Liver (tissue), 9 donors: Measurements from ENCODE around the gene CCBE1. TPM values are rescaled to one million over a fixed set of nuclear protein-coding genes. Genes with fewer than 3 reads are reported as not detected.
"Not testable (repeated sequence)": the region's sequence is repeated elsewhere in the genome, so short reads cannot be mapped to it uniquely, and the experiment has no call there.

Experiments used
- DNase-seq: peaks from one replicate; pipeline ENCODE4 v3.0.0-alpha.2; 2017; ENCODE audit warnings: low spot score
- H3K27ac ChIP-seq, 2 donors: one replicate each; pipeline ENCODE4 v1.7.0; 2013; ENCODE audit warnings: inconsistent platforms in 2 of 2, low read length in 2 of 2, control low read depth in 1 of 2, low read depth in 1 of 2, mild to moderate bottlenecking in 1 of 2
- H3K27me3 ChIP-seq, 4 donors: one replicate each; pipeline versions ENCODE4 v1.6.1 to v1.7.0; 2013; ENCODE audit warnings: low read length in 3 of 4, inconsistent platforms in 1 of 4, mild to moderate bottlenecking in 1 of 4, moderate library complexity in 1 of 4; ENCODE audit not compliant: control insufficient read depth in 4 of 4, insufficient read depth in 4 of 4
- H3K36me3 ChIP-seq, 4 donors: one replicate each; pipeline versions ENCODE4 v1.6.1 to v1.7.0; 2013; ENCODE audit warnings: low read length in 3 of 4, mild to moderate bottlenecking in 3 of 4, low read depth in 1 of 4, moderate library complexity in 1 of 4; ENCODE audit not compliant: control insufficient read depth in 4 of 4, insufficient read depth in 3 of 4
- H3K4me1 ChIP-seq, 4 donors: one replicate each; pipeline versions ENCODE4 v1.6.1 to v1.7.0; 2013; ENCODE audit warnings: low read length in 3 of 4, mild to moderate bottlenecking in 3 of 4, moderate library complexity in 1 of 4; ENCODE audit not compliant: control insufficient read depth in 4 of 4, insufficient read depth in 4 of 4
- H3K4me3 ChIP-seq, 3 donors: one replicate each; pipeline versions ENCODE4 v1.6.1 to v1.7.0; 2013; ENCODE audit warnings: low read length in 3 of 3, control low read depth in 1 of 3, low read depth in 1 of 3, mild to moderate bottlenecking in 1 of 3
- H3K9ac ChIP-seq, 2 donors: one replicate each; pipeline ENCODE4 v1.7.0; 2013; ENCODE audit warnings: low read length in 2 of 2, mild to moderate bottlenecking in 2 of 2, moderate library complexity in 2 of 2, control low read depth in 1 of 2, low read depth in 1 of 2
- H3K9me3 ChIP-seq, 4 donors: one replicate each; pipeline versions ENCODE4 v1.6.1 to v1.7.0; 2013; ENCODE audit warnings: low read length in 3 of 4; ENCODE audit not compliant: control insufficient read depth in 4 of 4
- EGR1 ChIP-seq, 2 donors: IDR thresholded peaks; 2 replicates each; pipeline ENCODE4 v1.6.1; 2016 to 2018; ENCODE audit warnings: antibody characterized with exemption in 2 of 2, low read depth in 2 of 2
- FOXA1 ChIP-seq: IDR thresholded peaks from 2 replicates; pipeline ENCODE4 v1.6.1; 2016; ENCODE audit warnings: antibody characterized with exemption
- FOXA2 ChIP-seq: IDR thresholded peaks from 2 replicates; pipeline ENCODE4 v1.6.1; 2016; ENCODE audit warnings: antibody characterized with exemption
- GABPA ChIP-seq, 2 donors: IDR thresholded peaks in 1 of 2; conservative IDR thresholded peaks in 1 of 2; 2 replicates each; pipeline ENCODE4 v1.6.1; 2016; ENCODE audit warnings: antibody characterized with exemption in 2 of 2, mild to moderate bottlenecking in 1 of 2, moderate library complexity in 1 of 2
- HNF4G ChIP-seq: IDR thresholded peaks from 2 replicates; pipeline ENCODE4 v1.6.1; 2016; ENCODE audit warnings: antibody characterized with exemption
- JUND ChIP-seq, 2 donors: IDR thresholded peaks; 2 replicates each; pipeline ENCODE4 v1.6.1; 2016; ENCODE audit warnings: antibody characterized with exemption in 2 of 2
- NR2F2 ChIP-seq: IDR thresholded peaks from 2 replicates; pipeline ENCODE4 v1.6.1; 2016; ENCODE audit warnings: antibody characterized with exemption
- RAD21 ChIP-seq, 2 donors: IDR thresholded peaks; 2 replicates each; pipeline ENCODE4 v1.6.1; 2016; ENCODE audit warnings: antibody characterized with exemption in 2 of 2, mild to moderate bottlenecking in 2 of 2
- RXRA ChIP-seq, 2 donors: IDR thresholded peaks; 2 replicates each; pipeline ENCODE4 v1.6.1; 2017 to 2018; ENCODE audit warnings: antibody characterized with exemption in 2 of 2, mild to moderate bottlenecking in 1 of 2
- SP1 ChIP-seq: IDR thresholded peaks from 2 replicates; pipeline ENCODE4 v1.6.1; 2018; ENCODE audit warnings: antibody characterized with exemption, mild to moderate bottlenecking
- WGBS: extraction: QIAGEN DNeasy Blood & Tissue Kit; methylation state at CpG from one replicate; pipeline ENCODE4 v1.1.7; 2013; 5-methylcytosine and 5-hydroxymethylcytosine counted together
- polyA plus RNA-seq, 2 donors: library from polyadenylated mRNA; stranded (reverse) in 1 of 2; unstranded in 1 of 2; fragments of 200-250 nt in 1 of 2; fragments of >200 nt in 1 of 2; fragmentation: Nextera tagmentation in 1 of 2; extraction: Ambion mirVana in 1 of 2; gene quantifications; one replicate each; pipeline versions ENCODE4 v1.2.1 to v1.2.3, GENCODE V29; 2013 to 2015
- total RNA-seq, 2 donors: library from RNA; depleted of rRNA; stranded (reverse); fragments of >200 nt; gene quantifications; one replicate each; pipeline ENCODE4 v1.2.3, GENCODE V29; 2014
- TF ChIP-seq, protein P1 (sequence below): IDR thresholded peaks from 2 replicates; pipeline ENCODE4 v1.6.1; 2016; ENCODE audit warnings: antibody characterized with exemption
- TF ChIP-seq, protein P2 (sequence below): IDR thresholded peaks from 2 replicates; pipeline ENCODE4 v1.6.1; 2016; ENCODE audit warnings: antibody characterized with exemption, mild to moderate bottlenecking
- TF ChIP-seq, protein P3 (sequence below): IDR thresholded peaks from 2 replicates; pipeline ENCODE4 v1.6.1; 2016; ENCODE audit warnings: antibody characterized with exemption
- TF ChIP-seq, protein P4 (sequence below): fragments of 150-350 bp; IDR thresholded peaks from 2 replicates; pipeline ENCODE4 v1.5.1; 2017; ENCODE audit warnings: improper control_type of control experiment, low read depth, low read length; ENCODE audit not compliant: missing input control
- TF ChIP-seq, protein P5 (sequence below): IDR thresholded peaks from 2 replicates; pipeline ENCODE4 v1.6.1; 2016; ENCODE audit warnings: antibody characterized with exemption
- donor health status: healthy.
- donor health status: healthy.
- donor health status: healthy.
- donor health status: healthy.
- donor health status: healthy.

Gene CCBE1
- total and polyA plus RNA-seq, 4 donors, result 1.8 to 2.6 (median 2.2) TPM

DNA sequence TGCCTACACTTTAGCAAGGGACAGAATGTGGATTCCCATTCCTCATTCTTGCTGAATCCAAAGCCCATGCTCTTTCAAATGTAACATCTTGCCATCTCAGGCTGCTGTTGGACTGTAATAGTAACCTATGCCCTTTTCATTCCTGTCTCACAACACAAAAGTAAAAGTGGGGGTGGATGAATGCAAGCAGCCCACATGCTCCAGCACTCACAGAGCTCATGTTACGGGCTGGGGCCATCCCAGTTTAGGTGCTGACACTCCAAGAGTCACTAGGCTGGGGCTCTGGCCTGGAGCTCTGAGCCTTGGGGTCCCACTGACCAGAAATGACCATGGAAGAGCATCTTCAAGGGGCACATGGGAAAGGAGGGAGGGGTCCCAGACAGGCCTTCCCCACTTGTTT lies 47.6 kb downstream of the CCBE1 start:
- no peak overlapping the region for H3K27ac ChIP-seq
- H3K4me1 ChIP-seq, result no peaks in the 10 kb centered on the region
- no peak overlapping the region for H3K9ac ChIP-seq
- DNase-seq, result no peak
- TF ChIP-seq, protein P1, sequence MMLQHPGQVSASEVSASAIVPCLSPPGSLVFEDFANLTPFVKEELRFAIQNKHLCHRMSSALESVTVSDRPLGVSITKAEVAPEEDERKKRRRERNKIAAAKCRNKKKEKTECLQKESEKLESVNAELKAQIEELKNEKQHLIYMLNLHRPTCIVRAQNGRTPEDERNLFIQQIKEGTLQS, result no peak
- no peak for TF ChIP-seq FOXA1
- no peak for TF ChIP-seq JUND (IDR thresholded peaks at IDR 0.05)
- TF ChIP-seq HNF4G, result no peak
- no peak for TF ChIP-seq RXRA (IDR thresholded peaks at IDR 0.05)
- TF ChIP-seq RAD21 (IDR thresholded peaks at IDR 0.05), result no peak
- H3K27me3 ChIP-seq, result no peaks in the 10 kb centered on the region
- no peaks in the 10 kb centered on the region for H3K36me3 ChIP-seq
- H3K9me3 ChIP-seq, result no peaks in the 10 kb centered on the region
- WGBS, result 43% methylated on average over 1 of the region's 1 CpG
- no peak overlapping the region for H3K4me3 ChIP-seq

DNA sequence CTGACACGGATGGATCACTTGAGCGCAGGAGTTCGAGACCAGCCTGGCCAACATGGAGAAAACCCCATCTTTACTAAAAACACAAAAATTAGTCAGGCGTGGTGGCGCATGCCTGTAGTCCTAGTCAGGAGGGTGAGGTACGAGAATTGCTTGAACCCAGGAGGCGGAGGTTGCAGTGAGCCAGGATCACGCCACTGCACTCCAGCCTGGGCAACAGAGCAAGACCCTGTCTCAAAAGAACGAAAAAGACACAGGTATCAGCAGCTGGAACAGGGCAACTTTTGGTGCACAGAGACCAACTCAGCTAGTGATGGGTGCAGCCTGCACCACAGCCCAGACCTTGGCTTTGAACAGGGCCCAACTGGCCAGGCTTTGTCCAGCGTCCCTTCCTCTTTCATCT lies 48.8 kb downstream of the CCBE1 start:
- not testable (repeated sequence) for H3K9ac ChIP-seq, DNase-seq, H3K4me1 ChIP-seq, H3K36me3 ChIP-seq, H3K27me3 ChIP-seq, H3K4me3 ChIP-seq, H3K9me3 ChIP-seq, H3K27ac ChIP-seq
- 79% methylated on average over 10 of the region's 10 CpGs for WGBS

DNA sequence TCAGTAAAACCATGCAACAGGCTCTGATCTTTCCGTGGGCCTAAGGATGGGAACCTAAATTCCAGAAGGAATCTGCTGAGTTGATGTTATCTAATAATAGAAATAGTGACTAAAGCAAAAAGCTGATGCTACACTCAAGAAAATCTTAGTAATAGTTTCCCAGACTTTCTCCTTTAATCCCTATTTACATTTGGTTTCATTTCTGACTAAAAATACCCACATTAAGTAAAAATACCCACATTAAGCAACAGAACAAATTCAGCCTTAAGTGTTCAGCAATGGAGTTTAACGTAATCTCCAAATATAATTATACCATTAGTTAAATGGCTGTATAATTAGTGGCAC lies 50.3 kb downstream of the CCBE1 start:
- H3K36me3 ChIP-seq, result no peaks in the 10 kb centered on the region
- H3K4me3 ChIP-seq, result no peak overlapping the region
- H3K9me3 ChIP-seq, result peaks cover 0 to 2% (median 0%) of the 10 kb centered on the region in 4 donors
- no peaks in the 10 kb centered on the region for H3K4me1 ChIP-seq
- no peak overlapping the region for H3K27ac ChIP-seq
- H3K9ac ChIP-seq, result no peak overlapping the region
- TF ChIP-seq SP1 (no peak), HNF4G (no peak), EGR1 (IDR thresholded peaks at IDR 0.05; ENCODE audit: low read depth in 2 of 2) (no peak), NR2F2 (no peak), FOXA2 (no peak), FOXA1 (no peak), GABPA (IDR thresholded peaks at IDR 0.05 in 1 of 2, conservative IDR thresholded peaks at IDR 0.05 in 1 of 2) (no peak), JUND (IDR thresholded peaks at IDR 0.05) (no peak)
- TF ChIP-seq, protein P1, result no peak
- TF ChIP-seq, protein P2, sequence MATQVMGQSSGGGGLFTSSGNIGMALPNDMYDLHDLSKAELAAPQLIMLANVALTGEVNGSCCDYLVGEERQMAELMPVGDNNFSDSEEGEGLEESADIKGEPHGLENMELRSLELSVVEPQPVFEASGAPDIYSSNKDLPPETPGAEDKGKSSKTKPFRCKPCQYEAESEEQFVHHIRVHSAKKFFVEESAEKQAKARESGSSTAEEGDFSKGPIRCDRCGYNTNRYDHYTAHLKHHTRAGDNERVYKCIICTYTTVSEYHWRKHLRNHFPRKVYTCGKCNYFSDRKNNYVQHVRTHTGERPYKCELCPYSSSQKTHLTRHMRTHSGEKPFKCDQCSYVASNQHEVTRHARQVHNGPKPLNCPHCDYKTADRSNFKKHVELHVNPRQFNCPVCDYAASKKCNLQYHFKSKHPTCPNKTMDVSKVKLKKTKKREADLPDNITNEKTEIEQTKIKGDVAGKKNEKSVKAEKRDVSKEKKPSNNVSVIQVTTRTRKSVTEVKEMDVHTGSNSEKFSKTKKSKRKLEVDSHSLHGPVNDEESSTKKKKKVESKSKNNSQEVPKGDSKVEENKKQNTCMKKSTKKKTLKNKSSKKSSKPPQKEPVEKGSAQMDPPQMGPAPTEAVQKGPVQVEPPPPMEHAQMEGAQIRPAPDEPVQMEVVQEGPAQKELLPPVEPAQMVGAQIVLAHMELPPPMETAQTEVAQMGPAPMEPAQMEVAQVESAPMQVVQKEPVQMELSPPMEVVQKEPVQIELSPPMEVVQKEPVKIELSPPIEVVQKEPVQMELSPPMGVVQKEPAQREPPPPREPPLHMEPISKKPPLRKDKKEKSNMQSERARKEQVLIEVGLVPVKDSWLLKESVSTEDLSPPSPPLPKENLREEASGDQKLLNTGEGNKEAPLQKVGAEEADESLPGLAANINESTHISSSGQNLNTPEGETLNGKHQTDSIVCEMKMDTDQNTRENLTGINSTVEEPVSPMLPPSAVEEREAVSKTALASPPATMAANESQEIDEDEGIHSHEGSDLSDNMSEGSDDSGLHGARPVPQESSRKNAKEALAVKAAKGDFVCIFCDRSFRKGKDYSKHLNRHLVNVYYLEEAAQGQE, result no peak
- TF ChIP-seq, protein P3, sequence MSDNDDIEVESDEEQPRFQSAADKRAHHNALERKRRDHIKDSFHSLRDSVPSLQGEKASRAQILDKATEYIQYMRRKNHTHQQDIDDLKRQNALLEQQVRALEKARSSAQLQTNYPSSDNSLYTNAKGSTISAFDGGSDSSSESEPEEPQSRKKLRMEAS, result no peak
- TF ChIP-seq, protein P4, sequence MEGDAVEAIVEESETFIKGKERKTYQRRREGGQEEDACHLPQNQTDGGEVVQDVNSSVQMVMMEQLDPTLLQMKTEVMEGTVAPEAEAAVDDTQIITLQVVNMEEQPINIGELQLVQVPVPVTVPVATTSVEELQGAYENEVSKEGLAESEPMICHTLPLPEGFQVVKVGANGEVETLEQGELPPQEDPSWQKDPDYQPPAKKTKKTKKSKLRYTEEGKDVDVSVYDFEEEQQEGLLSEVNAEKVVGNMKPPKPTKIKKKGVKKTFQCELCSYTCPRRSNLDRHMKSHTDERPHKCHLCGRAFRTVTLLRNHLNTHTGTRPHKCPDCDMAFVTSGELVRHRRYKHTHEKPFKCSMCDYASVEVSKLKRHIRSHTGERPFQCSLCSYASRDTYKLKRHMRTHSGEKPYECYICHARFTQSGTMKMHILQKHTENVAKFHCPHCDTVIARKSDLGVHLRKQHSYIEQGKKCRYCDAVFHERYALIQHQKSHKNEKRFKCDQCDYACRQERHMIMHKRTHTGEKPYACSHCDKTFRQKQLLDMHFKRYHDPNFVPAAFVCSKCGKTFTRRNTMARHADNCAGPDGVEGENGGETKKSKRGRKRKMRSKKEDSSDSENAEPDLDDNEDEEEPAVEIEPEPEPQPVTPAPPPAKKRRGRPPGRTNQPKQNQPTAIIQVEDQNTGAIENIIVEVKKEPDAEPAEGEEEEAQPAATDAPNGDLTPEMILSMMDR, result no peak
- TF ChIP-seq, protein P5, sequence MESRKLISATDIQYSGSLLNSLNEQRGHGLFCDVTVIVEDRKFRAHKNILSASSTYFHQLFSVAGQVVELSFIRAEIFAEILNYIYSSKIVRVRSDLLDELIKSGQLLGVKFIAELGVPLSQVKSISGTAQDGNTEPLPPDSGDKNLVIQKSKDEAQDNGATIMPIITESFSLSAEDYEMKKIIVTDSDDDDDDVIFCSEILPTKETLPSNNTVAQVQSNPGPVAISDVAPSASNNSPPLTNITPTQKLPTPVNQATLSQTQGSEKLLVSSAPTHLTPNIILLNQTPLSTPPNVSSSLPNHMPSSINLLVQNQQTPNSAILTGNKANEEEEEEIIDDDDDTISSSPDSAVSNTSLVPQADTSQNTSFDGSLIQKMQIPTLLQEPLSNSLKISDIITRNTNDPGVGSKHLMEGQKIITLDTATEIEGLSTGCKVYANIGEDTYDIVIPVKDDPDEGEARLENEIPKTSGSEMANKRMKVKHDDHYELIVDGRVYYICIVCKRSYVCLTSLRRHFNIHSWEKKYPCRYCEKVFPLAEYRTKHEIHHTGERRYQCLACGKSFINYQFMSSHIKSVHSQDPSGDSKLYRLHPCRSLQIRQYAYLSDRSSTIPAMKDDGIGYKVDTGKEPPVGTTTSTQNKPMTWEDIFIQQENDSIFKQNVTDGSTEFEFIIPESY, result no peak
- H3K27me3 ChIP-seq, result no peaks in the 10 kb centered on the region
- 59% methylated on average over 2 of the region's 2 CpGs for WGBS
- no peak for DNase-seq
